ENCODE results near the gene TEX13B. TPM values are rescaled to one million over a fixed set of nuclear protein-coding genes. Genes with fewer than 3 reads are reported as not detected.

The TEX13B gene
- total RNA-seq, 2 donors from 2014 or later, result not detected

DNA sequence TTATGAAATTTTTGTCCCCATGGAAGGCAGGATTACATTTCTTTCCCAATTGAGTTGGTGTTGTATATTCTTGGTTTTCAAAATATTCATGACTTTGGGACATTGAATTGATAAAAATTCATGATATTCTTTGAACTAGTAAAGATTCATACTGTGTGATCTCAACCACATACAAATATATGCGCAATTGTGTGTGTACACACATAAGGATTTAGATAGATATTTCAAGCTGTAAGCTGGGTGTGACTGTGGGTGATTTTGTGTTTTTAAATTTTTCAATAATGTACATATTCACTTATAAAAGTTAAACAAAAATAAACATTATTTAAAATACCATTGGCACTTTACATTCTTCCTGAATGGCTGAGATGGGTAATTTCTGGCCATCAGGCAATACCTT lies 43.2 kb upstream of the TEX13B start:
- Histone ChIP-seq H3K27ac (no peak overlapping the region), H3K36me3 (no peaks in the 10 kb centered on the region), H3K27me3 (replicated peaks; ENCODE audit: insufficient read depth) (no peaks in the 10 kb centered on the region), H3K4me1 (replicated peaks) (no peaks in the 10 kb centered on the region), H3K9me3 (no peaks in the 10 kb centered on the region), H3K4me3 (no peak overlapping the region)
- no peak for DNase-seq (ENCODE audit: low spot score)
- TF ChIP-seq POLR2A (IDR thresholded peaks at IDR 0.05) (no peak), POLR2AphosphoS5 (IDR thresholded peaks at IDR 0.05) (no peak)
- TF ChIP-seq, protein P1, sequence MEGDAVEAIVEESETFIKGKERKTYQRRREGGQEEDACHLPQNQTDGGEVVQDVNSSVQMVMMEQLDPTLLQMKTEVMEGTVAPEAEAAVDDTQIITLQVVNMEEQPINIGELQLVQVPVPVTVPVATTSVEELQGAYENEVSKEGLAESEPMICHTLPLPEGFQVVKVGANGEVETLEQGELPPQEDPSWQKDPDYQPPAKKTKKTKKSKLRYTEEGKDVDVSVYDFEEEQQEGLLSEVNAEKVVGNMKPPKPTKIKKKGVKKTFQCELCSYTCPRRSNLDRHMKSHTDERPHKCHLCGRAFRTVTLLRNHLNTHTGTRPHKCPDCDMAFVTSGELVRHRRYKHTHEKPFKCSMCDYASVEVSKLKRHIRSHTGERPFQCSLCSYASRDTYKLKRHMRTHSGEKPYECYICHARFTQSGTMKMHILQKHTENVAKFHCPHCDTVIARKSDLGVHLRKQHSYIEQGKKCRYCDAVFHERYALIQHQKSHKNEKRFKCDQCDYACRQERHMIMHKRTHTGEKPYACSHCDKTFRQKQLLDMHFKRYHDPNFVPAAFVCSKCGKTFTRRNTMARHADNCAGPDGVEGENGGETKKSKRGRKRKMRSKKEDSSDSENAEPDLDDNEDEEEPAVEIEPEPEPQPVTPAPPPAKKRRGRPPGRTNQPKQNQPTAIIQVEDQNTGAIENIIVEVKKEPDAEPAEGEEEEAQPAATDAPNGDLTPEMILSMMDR (IDR thresholded peaks at IDR 0.05), result no peak
- intact Hi-C loops (cut with DNase I), result no loop called here
- WGBS, result 100% methylated on average over 1 of the region's 1 CpG

DNA sequence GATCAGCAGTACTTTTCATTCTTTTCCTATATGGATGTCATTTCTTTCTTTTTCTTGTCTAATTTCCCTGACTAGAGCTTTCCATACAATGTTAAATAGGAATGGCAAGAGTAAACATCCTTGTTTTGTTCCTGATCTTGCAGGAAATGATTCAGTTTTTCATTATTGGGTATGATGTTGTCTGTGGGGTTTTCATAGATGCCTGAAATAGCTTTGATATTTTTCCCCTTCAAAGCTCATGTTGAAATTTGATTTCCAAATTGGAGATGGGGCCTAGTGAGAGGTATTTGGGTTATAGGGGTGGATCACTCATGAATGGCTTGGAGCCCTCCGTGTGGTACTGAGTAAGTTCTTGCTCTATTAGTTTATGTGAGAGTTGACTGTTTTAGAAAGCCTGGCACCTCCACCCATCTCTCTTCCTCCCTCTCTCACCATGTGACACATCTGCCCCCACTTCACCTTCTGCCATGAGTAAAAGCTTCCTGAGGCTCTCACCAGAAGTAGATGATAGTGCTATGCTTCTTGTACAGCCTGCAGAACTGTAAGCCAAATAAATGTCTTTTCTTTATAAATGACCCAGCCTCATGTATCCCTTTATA lies 40.4 kb upstream of the TEX13B start:
- H3K4me3 ChIP-seq, result no peak overlapping the region
- intact Hi-C loops (cut with DNase I), result no loop called here
- WGBS, result 79% methylated on average over 1 of the region's 1 CpG
- no peak for DNase-seq (ENCODE audit: low spot score)
- no peak overlapping the region for H3K27ac ChIP-seq
- H3K9me3 ChIP-seq, result no peaks in the 10 kb centered on the region
- H3K36me3 ChIP-seq, result no peaks in the 10 kb centered on the region
- TF ChIP-seq POLR2A (IDR thresholded peaks at IDR 0.05), result no peak
- TF ChIP-seq, protein P1 (IDR thresholded peaks at IDR 0.05), result no peak
- TF ChIP-seq POLR2AphosphoS5 (IDR thresholded peaks at IDR 0.05), result no peak
- H3K4me1 ChIP-seq (replicated peaks), result no peaks in the 10 kb centered on the region
- H3K27me3 ChIP-seq (replicated peaks; ENCODE audit: insufficient read depth), result no peaks in the 10 kb centered on the region

DNA sequence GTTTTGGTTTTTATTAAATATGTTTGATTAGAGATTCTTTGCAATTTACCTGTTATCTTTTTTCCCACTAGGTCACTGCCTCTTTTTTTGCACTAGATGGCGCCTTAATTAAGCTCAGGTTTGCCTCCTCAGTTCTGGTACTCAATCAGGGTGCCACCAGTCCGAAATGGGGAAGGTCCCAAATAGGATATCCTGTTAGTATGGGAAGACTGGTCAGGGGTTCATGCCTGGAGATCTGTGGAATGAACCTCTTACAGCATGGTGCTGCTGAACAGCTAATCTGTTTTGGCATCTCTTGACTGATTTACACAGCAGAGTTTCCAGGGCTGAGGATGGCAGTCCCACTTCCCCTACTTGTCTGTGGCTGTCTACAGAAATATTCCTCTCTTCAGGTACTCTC lies 38.5 kb upstream of the TEX13B start:
- intact Hi-C loops (cut with DNase I), result no loop called here
- Histone ChIP-seq H3K36me3 (no peaks in the 10 kb centered on the region), H3K9me3 (no peaks in the 10 kb centered on the region), H3K27me3 (replicated peaks; ENCODE audit: insufficient read depth) (no peaks in the 10 kb centered on the region), H3K27ac (no peak overlapping the region), H3K4me3 (no peak overlapping the region), H3K4me1 (replicated peaks) (no peaks in the 10 kb centered on the region)
- DNase-seq (ENCODE audit: low spot score), result no peak
- 25% methylated on average over 2 of the region's 2 CpGs for WGBS
- TF ChIP-seq POLR2A (IDR thresholded peaks at IDR 0.05), result no peak
- TF ChIP-seq, protein P1 (IDR thresholded peaks at IDR 0.05), result peak in 3 of 4 experiments; percentile 26 to 53 (median 36)

DNA sequence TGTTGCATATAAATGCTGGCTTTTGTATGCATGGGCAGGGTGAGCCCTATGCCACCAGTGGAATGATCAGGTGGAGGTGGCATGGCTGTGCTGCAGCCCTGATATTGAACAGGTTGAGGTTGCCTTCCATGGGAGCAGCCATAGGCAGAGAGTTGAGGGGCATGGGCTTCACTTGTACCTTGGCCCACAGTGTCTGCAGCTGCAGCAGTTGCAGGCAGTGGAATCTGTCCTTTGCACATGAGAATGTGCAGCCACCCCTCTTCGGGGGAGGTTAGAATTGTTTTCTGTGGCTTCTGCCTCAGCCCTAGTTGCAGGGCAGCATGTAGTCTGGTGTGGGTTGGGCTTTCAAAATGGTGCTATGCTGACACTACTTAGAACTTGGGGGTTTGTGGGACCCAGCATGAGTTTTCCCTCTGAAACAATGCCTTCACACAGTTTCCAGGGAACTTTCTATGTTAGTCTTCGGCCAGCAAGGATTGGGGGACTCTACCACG lies 37.3 kb upstream of the TEX13B start:
- intact Hi-C loops (cut with DNase I), result no loop called here
- DNase-seq (ENCODE audit: low spot score), result no peak
- H3K36me3 ChIP-seq, result no peaks in the 10 kb centered on the region
- no peak for TF ChIP-seq POLR2AphosphoS5 (IDR thresholded peaks at IDR 0.05)
- TF ChIP-seq, protein P1 (IDR thresholded peaks at IDR 0.05), result no peak
- TF ChIP-seq POLR2A (IDR thresholded peaks at IDR 0.05), result no peak
- H3K4me3 ChIP-seq, result no peak overlapping the region
- H3K4me1 ChIP-seq (replicated peaks), result no peaks in the 10 kb centered on the region
- no peaks in the 10 kb centered on the region for H3K27me3 ChIP-seq (replicated peaks; ENCODE audit: insufficient read depth)
- H3K27ac ChIP-seq, result no peak overlapping the region
- 52% methylated on average over 2 of the region's 3 CpGs for WGBS
- H3K9me3 ChIP-seq, result no peaks in the 10 kb centered on the region

DNA sequence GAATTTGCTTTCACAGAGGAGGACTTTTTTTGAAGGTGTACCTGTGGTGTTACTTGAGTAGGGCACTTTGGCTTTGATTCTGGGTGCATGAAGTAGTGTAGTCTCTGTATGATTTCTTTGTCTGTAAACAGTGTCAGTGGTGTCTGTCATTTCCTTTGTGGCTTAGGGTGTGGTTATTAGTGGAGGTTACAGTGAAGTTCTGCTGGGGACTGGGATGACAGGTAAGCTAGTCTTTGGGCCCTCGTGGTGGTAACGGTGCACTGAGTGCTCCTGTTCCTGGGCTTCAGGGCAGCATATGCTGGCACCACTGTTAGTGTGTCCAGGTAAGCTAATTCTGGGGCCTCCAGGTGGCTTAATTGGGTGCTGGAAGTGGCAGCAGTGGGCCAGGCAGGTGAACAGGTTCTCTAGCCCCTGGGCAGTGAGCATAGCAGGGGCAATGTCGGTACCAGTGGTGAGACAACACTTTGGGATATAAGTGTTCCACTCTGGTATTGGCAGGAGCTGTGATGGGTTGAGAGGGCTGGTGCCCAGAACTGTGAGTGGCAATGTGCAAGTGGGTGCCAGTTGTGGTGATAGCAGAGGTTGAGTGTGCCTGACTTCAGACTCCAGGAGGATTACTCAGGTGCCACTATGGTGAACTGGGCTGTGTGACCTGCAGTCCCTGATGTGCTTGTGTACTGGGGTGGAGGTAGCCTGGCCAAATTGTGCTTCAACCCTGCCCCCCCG lies 36.6 kb upstream of the TEX13B start:
- no peaks in the 10 kb centered on the region for H3K36me3 ChIP-seq

More for the DNA sequence above, 36.6 kb upstream of the TEX13B start:
- H3K27ac ChIP-seq, result no peak overlapping the region
- intact Hi-C loops (cut with DNase I), result no loop called here
- no peaks in the 10 kb centered on the region for H3K9me3 ChIP-seq
- TF ChIP-seq, protein P1 (IDR thresholded peaks at IDR 0.05), result no peak
- no peak for TF ChIP-seq POLR2AphosphoS5 (IDR thresholded peaks at IDR 0.05)
- TF ChIP-seq POLR2A (IDR thresholded peaks at IDR 0.05), result no peak
- H3K4me1 ChIP-seq (replicated peaks), result no peaks in the 10 kb centered on the region
- 80% methylated on average over 2 of the region's 4 CpGs for WGBS
- DNase-seq (ENCODE audit: low spot score), result no peak
- no peak overlapping the region for H3K4me3 ChIP-seq
- H3K27me3 ChIP-seq (replicated peaks; ENCODE audit: insufficient read depth), result no peaks in the 10 kb centered on the region
